GF-D8 (cell line): ENCODE data around the gene TBC1D9B.
A peak's percentile ranks its signal among the peaks of the same experiment; 100 is the strongest.

Experiments used
- DNase-seq: peaks from one replicate; lab custom pipeline; 2025; lab: John Stamatoyannopoulos, UW

Gene TBC1D9B

DNA sequence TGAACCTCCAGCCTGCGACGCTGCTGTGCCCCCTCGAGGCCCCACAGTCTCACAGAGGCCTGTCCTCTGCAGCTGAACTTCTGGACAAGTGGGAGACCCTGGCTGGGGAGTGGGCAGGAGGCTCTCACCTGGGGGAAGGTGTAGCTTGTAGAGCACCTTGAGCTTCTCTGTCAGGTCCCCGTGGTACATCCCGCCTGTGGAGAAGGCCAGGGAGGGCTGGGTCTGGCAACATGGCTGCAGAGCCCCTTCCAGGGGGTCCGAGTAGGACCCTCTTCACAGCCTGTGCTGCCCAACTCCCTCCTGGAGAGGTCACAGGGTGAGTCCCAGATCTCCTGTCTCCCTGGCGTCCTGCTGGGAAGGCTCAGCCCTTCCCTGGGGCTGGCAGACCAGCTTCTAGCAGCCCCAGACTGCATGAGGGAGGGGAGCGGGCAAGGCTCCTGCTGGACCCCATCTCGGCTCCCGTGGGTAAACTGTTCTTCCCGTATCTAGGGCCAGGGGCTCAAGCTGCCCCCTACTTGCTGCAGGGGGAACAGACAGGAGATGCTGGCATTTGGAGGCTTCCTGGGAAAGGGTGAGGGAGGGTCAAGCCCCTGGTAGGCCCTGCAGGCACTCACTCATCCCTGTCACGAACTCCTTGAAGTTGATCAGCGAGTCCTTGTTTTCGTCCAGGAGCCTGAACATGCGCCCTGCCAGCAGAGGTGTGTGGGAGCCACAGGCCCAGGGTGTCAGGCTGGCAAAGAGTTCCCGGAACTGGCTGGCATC is 37.9 kb downstream of the TBC1D9B start:
- DNase-seq: no peak

DNA sequence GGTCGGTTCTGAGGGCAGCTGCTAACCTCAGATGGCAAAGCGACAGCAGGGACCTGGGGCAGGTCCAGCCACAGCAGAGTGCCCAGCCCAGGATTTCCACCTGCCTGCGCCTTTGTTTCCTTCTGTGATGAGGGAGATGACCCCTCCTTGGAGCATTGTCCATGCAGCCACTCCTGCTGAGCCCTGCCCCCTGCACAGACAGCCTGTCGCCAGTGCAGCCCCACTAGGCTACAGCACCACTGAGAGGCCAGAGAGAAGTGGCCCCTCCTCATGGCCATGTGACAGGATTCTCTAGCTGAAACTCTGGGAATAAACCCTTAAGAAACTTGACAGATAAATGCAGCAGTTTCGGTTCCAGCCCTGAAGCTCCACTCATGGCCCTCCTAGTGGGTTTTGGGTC is 38.6 kb downstream of the TBC1D9B start:
- DNase-seq: no peak

- no peak for DNase-seq
These were observed 39.2 kb downstream of the TBC1D9B start for GRCh38 chr5:179868541-179868940.

GRCh38 chr5:179867476-179867875 is 40.2 kb downstream of the TBC1D9B start:
- DNase-seq: no peak

- no peak for DNase-seq
These were observed 40.6 kb downstream of the TBC1D9B start for GRCh38 chr5:179867079-179867465.

DNA sequence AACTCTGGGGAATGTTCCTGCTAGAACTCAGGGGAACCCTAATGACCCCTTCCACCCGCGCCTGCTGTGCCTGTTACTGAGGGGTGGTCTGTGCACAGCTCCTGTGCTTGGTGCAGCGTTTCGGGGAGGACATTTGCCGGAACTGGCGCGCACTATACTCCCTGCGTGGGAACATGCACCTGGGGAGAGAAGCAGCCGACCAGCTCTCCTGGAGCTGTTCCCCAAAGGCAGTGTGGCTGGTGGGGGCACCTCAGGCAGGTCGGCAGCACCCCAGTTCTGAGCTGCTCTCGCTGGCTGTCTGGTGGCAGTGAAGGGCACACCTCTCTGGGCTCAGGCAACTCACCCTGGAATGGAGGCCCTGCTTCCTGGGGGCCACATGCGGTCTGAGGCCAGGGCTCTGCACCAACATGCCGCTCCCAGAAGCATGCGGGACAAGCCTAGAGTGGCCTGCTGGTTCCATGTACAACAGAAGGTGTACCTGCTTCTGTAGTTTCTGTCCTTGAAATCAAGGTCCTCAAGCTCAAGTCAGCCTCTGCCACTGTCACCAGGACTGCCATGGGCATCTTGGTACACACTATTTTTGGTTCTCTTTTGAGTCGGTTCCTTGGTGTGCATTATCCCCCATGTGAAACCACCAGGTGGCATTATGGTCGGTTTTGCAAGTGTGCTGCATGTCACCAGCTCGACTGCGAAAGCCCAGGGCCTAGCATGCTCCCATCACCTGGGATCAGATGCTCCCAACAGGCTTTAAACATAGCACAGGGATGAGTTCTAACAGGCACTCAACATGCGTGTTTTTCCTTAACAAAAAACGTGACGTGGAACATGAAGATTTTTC is 41.2 kb downstream of the TBC1D9B start:
- DNase-seq: no peak

DNA sequence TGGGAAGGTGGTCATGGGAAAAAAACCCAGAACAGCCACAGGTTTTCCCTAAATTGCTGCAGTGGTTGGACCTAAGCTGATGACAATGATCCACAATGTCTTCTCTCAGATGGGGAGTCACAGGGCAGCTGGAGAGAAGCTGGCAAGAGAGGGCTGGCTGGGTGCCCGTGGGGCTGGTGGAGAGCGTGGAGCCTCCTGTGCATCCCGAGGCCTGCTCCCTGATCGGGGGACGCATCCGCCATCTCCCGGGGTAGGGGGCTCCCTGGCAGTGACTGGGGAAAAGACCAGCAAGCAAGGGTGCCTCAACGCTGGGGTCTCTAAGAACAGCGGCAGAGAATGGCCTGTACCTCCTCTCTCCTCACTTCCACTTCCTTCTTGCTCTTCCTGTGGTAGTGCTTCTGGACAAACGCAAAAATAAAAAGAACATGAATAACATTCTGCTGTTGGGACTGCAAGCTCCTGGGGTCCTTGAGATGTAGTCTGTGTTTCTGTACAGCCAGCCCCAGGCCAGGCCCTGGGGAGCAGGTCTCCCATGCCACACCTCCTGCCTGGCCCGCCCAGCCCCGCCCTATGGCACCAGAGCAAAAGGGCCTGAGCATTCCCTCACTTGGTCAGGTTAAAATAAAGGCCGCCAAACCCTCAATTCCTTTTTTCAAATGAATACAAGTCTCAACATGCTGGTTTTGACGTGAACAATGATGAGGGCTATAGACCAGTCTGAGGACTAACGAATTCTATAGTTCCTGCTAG is 42.0 kb downstream of the TBC1D9B start:
- no peak for DNase-seq

- DNase-seq: no peak
These were observed 43.0 kb downstream of the TBC1D9B start for GRCh38 chr5:179864686-179865085.

GRCh38 chr5:179863449-179864085 is 44.1 kb downstream of the TBC1D9B start:
- DNase-seq: no peak

DNA sequence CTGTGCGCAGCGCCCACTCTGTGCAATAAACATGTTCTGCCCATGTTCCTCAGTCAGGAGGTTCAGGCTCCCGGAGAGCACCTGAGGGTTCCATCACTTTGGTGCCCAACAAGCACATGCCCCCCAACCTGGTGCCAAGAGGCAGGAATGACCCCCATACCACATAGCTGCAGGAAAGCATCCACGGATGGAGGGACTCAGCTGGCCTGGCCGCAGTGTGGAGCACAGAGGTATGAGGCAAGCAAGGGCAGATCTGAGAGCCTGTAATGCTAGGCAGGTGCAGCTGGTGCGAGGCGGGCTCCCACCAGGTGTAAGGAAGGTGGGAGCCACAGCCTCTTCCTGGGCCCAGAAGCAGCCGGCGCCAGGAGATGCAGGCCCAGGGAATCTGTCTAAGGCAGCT is 44.8 kb downstream of the TBC1D9B start:
- no peak for DNase-seq

GRCh38 chr5:179862296-179862695 is 45.4 kb downstream of the TBC1D9B start:
- no peak for DNase-seq

DNA sequence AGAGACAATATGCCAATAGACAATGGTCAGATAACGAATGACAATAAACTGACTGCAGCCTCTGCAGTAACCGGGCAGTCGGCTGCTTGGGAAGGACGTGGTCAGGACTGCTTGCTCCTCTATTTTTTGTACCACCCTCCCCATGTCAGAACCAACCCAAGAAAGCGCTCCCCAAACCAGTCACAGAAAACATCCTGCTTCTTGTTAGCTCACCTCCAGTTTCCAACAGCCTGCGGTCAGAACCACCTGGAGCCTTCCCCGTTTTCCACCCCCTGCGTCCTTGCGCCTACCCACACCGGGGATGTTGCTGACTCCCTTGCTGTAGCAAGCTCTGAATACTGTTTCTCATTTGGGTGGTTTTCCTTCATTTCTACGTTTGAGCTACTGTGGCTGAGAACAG is 47.4 kb downstream of the TBC1D9B start:
- DNase-seq: no peak

GRCh38 chr5:179858586-179859427 is 48.9 kb downstream of the TBC1D9B start, which contains the start of gene MRNIP:
Gene MRNIP (minus strand): TSS chr5:179858817. CDS start chr5:179858796, 21 bp downstream.
- peak; percentile 87 for DNase-seq

DNA sequence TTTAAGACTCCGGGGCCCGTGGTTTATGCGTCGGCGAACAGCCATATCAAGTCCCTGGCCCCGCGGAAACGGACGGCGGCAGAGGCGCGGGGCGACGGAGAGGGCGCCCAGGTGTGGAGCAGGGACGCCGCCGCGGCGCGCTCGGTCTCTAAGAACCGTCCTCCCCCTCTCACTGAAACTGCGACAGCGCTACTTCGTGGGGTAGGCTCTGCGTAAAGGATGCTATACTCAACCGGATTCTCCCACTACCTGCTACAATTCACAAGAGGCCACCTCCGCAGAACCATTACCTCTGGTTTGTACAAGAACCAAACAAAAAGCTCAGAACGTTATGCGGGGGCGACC is 49.5 kb downstream of the TBC1D9B start:
- no peak for DNase-seq

GRCh38 chr5:179854356-179854755 is 53.3 kb downstream of the TBC1D9B start:
- DNase-seq: no peak

- DNase-seq: no peak
These were observed 54.6 kb downstream of the TBC1D9B start for GRCh38 chr5:179852993-179853547.

DNA sequence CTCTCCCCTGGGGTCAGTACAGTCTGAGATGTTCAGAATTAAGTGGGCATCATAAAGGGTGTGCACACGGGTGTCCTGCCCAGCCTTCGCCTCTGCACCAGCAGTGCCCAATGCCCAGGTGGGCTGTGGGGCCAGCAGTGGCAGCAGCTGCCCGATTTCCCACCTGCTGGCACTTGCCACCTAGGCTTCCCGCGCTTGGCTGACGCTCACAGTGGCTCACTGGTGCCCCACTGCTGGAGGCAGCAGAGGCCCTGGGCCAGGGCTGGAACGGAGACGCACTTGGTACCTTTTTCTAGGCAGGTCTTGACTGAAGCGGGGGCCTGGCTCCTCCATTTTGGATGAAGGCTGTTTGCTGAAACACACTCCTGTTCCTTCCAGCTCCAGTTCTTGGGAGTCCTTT is 66.1 kb downstream of the TBC1D9B start:
- DNase-seq: no peak

GRCh38 chr5:179840766-179841165 is 66.9 kb downstream of the TBC1D9B start:
- no peak for DNase-seq

- no peak for DNase-seq
These were observed 67.4 kb downstream of the TBC1D9B start for GRCh38 chr5:179840321-179840720.

GRCh38 chr5:179839328-179840256 is 68.1 kb downstream of the TBC1D9B start:
- DNase-seq: no peak
